Limb (tissue), 2 donors: ENCODE measurements around the gene ENHO.

ENCODE experiments used
- DNase-seq, 2 donors: peaks; one replicate each; pipeline ENCODE4 v3.0.0-alpha.2; 2016; ENCODE audit errors: extremely low spot score in 2 of 2

ENHO gene

DNA sequence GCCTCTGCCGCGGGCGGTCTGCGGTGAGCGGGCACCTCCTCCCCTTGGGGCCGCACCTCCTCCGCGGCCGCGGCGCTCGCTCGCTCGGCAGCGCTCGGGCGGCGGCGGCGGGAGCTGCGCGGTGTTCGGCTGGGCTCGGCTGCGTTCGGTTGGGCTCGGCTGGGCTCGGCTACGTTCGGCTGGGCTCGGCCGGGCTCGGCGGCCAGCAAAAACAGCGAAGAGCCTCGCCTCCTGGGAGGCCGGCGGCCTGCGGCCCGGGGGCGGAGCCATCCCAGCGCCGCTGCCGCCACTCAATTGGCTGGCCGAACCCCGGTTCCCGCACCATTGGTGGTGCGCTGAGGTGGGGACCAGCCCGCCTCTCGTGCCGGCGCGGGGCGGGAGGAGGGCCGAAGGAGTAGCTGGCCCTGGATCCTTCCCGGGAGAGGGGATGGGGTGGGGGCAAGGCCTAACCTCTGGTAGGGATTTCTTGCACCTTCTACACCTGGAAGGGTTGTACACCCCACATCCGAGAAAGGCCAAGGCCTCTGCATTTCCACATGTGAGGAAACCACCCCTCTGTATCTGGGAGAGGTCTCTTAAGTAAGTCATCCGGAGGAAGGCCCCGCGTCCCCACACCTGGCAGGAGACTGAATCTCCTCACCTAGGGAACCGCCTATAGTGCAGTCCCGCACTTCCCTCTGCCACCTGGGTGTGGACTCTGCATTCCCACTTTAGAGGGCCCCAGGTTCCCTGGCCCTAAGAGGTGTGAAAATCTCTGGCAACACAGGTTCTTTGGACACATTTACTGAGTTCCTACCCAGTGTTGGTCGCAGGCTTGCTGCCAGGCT lies at the start of gene ENHO:
Gene ENHO (minus strand): TSS at position 20 of the 827 bp plus-strand sequence. CDS start 1,295 bp downstream, outside the sequence.
- DNase-seq, result peak; percentile 86 to 96

DNA sequence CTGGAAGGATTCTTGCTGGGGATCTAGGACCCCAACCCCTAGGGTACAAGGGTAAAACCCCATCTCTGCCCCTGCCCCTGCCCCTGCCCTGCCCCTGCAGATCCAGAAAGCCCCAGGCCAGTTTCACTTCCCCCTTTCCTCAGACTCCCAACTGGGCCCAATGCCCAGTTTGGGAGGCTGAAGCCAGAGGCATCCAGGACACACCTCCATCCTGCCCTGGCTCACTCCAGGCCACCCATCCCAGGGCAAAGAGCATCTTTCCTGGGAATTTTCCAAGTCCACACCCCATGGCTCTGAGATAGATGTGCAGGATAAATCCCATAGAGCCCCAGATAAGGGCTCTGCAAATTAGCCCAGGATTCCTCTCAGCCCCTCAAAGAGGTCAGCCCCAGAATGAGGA lies 49.3 kb upstream of the ENHO start:
- no peak for DNase-seq

DNA sequence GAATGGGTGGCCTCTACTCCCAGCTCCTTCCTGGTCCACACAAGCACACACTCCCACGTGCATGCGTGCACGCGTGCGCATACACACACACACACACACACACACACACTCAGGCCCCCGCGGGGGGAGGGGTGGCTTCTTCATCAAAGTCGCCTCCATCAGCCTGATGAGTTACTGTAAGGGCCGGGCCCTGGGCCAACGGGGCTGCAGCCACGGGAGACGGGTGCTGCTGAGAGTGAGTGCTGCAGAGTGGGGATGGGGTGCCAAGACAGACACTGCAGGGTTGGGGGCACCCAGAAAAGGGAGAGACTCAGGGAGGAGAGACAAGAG lies 48.7 kb upstream of the ENHO start:
- no peak for DNase-seq

DNA sequence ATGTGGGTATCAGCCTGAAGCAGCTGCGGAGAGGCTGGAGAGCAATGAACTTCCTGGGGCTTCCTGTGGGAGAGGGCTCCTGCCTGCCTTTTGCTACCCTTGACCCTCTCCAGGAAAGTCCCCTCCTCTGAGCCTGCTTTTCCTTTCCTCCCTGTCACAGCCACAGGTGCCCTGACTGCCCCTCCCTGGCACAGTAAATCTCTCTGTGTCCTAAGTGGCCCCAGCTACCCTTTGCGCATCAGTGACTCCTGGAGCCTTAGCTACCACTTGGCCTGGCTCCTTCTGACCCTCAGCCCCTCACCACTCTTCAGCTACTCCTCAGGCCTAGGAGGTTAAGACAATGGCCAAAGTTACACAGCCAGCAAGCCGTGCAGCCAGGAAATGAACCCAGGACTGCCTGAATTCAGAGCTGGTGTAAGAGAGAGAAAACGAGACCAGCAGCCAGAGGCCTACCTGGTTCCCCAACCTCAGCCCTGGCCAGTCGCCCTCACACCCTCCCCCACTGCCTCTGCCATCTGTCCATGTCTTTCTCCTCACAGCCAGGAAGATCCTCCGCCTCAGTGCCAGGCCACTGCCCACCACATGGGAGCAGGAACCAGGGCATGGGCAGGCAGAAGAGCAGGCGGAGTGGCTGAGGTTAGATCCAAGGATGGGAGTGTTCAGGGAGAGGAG lies 48.2 kb upstream of the ENHO start:
- no peak for DNase-seq

DNA sequence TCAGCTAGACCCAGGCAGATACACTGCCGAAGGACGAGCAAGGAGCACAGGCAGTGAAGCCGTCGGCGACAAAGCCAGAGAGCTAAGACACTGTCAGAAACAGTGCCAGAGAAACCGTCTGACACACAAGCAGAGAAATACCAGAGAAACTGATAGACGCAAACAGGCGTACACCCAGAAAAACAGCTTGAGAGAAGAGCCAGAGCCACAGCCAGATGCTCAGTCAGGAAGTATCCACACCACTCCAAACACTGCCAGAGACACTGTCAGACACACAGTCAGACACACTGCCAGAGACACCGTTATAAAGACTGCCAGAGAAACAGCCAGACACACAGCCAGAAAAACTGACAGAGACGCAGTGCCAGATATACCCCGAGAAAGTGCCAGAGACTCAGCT lies 47.6 kb upstream of the ENHO start:
- DNase-seq, result no peak

DNA sequence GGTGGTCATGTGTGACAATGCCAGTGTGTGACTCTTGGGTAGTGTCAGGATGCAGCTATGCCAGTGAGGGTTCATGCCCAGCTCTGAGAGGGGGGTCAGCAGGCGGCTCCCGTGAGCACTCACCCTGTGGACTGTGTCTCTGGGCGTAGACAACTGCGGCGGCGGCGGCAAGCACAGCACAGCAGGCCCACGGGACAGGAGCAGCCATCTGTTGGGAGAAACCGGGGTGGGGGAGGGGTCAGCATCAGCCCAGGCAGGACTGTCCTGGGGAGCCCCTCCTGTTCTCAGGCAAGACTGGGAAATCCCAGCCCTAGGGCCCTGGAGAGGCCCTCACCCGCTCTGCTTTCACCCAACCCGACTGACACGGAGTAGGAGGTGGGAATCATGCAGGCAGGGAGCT lies 46.0 kb upstream of the ENHO start:
- no peak for DNase-seq

DNA sequence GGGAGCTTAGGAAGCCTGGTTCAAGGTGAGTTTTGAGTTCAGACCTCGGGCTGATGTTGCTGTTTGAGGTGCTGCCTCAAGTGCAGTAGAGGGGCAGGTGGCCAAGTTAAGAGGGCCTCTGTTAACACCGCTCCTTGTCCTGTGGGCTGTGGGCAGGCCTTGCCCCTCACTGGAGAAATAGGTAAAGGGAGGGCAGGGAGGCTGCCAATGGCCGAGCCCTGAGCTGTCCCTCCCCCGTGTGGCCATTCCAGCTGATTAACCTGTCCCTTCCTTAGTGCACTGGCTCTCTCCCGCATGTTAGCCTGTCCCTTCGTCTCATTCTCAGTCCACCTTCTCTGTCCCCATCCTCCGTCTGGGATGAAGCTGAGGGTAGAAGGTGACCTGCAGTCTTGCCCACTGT lies 45.3 kb upstream of the ENHO start:
- no peak for DNase-seq

DNA sequence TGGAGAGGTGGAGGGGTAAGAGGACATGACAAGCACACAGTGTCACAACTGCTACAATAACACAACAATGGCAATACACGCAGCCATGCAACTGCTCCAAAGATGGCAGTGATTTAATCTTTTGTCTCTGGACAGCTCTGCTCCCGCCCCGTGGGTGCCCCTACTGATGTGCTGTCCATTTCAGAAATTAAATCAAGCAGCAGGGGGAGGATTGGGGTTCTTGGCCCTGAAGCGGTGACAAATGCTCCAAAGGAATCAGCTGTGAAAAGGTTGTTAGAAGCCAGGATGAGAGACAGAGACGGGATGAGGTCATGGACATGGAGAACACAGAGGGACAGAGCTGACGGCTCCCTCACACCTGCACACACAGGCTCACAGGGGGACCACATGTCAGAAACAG lies 44.2 kb upstream of the ENHO start:
- no peak for DNase-seq

DNA sequence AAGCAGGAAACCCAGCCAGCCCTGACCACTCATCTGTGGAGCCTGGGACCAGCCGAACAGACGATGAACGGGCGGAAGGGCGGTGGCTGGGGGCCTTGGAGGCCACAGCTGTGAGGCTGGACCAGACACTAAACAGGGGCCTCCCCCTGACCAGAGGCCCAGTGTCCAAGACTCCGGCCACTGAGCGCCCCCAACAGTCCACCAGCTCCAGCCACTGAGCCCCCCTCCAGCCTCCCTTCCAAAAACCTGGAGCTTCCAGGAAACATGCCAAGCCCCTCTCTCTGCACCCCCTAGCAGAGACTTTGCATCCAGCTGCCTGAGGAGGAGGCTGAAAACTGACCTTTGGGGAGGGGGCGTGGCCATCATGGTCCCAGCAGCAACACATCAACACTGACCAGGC lies 43.5 kb upstream of the ENHO start:
- no peak for DNase-seq

DNA sequence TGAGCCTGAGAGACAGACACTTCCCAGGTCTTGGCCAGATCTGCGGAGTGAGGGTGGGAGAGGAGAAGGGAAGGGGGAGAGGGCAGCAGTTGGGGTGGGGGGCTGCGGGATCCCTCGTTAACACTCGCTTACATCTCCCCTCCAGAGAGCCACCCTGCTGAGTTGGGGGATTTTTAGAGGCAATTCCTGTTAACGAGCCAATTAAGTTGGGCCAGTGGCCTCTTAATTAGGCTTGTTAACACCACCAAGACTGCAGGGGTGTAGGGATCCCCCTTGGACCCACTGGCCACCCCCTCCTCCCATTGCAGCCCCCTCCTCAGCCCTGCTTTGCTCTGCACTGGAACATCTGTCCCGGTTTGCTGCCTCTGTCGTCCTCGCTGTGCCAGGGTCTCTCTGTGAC lies 43.1 kb upstream of the ENHO start:
- DNase-seq, result no peak

DNA sequence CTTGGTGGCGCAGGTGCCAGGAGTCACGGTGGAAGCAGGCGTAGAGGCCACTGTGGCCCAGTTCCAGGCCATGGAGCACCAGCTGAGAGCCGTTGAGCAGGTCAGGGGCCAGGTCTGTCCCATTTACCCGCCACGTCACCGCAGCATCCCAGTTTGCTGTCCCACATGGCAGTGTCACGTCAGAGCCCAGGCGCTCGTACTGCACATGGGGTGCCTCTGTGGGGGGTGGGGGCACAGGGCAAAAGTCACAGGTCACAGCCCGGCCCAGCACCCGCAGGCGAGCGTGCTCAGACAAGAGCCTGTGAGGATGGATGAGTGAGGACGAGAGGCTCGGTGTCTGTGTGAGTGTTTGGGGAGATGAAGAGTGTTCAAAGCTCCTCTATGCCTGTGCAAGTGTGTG lies 41.8 kb upstream of the ENHO start:
- DNase-seq, result no peak

DNA sequence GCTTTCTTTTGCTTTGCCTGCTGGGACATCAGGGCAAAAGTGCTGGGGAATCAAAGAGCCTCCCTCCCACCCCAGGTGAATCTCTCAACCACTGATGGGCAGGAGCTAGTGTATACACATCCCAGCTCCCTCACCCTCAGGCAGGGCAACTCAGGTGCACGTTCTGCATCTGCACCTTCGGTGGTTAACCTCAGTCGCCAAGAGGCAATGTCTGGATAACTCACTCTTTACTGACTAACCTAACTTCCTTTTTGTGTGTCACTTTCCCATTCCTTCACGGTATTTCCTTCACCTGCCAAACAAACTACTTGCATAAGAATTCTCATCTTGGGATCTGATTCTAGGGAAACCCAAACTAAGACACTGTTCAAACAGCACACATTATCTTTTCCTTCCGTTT lies 40.5 kb upstream of the ENHO start:
- DNase-seq, result no peak

DNA sequence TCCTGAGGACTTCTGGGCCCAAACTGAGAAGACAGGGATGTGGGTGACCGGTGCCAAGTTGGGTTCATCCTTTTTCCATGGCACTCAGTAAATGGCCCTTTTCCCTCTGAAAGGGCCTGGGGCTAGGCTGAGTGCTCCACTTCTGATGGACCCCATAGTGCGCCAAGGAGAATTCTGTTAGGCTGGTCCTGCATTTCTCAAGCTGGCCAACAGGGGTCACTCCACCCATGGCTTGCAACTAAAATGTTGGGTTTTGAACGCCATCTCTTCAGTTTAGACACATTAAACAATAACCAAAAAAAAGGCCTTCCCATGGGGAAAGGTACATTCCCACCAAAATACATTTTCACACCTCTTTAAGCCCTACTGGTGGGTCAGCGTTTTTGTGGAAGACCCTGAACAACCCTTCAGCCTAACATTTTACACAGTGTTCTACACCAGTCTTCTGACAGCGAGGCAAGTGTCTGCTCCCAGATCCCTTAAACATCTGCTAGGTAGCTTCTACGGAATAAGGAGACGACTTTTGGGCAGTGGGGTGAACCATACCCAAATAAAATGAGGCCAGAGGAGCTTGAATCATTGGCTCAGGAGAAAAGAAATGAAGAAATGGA lies 39.5 kb upstream of the ENHO start:
- no peak for DNase-seq

DNA sequence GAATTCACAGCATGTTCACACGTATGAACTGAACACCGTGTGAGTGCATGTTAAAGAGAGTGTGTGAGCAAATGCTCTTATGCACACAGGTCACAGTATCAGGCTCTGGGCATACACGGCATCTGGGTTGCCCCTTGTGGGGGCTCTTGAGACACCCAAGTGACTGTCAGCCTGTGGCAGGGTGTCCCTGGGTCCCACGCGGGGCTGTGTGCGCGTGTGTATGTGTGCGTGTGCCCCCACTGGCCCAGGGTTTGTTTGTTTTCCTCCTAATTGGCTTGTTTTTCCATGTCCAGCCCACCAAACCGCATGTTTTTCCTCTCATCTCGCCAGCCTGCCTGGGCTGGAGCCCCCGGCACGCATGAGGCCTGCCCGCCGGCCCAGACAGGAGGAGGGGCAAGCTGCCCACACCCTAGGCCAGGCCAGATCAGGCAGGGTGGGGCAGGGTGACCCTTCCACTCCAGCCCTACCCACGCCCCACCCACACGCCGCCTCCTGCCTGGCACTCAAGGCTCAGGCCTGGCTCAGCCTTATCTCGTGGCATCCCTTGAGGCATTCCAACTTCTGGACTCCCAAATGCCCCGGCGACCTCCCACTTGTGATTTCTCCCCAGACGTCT lies 37.9 kb upstream of the ENHO start:
- no peak for DNase-seq

DNA sequence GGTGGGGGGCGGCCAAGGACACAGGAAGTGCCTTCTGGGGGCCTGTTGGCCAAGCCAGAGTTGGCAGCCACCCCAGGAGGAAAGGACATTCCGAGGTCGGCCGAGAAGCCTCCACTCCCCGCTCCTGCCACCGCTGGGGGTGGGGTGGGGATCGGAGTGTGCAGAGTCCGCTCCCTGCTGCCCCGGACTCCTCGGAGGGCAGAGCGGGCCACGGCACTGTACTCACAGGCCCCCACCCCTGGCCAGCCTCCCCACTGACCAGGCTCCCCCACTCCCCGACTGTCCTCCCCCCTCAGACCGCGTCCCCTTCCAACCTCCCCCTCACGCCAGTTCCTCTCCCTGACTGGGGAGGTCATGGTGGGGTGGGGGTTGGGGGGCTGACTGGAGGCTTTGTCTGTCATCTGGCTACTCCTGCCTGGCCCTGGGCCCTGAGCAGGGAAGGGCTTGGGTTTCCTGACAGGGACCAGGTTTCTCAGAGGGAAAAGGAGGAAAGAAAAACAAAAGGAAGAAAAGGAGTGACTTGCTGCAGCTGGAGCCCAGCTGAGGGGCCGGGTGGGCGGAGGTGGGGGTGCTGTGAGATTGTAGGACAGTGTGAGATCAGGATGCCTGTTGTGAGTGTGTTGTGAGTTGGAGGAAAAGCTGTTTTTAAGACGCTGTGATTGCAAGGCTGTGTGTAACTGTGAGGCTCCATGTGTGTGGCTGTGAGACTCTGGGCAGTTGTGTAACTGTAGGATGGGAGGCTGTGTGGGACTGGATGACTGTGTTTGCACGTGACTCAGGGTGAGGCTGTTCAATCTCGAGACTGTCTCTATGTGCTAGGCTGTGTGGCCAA lies 37.0 kb upstream of the ENHO start:
- peak in 1 of 2 donors; percentile 35 for DNase-seq

DNA sequence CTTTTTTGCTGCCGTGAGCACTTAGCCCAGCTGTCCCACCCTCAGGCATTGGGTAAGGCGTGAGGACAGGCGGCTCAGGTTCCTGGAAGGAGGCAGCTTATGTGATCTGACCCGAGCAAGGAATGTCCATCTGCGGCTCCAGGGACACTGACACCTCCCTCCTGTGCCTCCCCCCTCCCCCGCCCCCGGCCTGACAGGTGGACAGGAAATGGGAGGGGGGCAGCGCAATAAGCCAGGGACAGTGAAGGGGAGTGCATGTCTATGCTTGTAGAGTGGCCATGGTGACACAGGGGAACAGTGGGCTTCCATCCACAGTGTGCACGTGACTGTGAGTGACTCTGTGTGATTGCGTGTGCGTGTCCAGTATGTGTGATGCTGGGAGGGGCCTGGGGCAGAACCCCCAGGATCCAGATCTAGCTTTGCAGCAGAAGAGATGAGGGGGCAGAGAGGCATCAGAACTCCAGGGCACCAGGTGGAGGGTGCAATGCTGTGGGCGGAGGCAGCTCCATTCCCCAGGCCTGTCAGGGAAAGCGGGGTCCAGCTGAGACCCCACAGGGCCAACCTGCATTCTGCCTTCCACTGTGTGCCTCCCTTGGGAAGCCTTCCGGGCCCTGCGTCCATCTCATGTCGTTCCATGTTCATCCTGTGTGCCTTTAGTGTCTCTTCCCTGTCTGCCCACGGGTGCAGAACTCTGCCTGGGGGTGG lies 36.3 kb upstream of the ENHO start:
- DNase-seq, result peak; percentile 41 to 54

DNA sequence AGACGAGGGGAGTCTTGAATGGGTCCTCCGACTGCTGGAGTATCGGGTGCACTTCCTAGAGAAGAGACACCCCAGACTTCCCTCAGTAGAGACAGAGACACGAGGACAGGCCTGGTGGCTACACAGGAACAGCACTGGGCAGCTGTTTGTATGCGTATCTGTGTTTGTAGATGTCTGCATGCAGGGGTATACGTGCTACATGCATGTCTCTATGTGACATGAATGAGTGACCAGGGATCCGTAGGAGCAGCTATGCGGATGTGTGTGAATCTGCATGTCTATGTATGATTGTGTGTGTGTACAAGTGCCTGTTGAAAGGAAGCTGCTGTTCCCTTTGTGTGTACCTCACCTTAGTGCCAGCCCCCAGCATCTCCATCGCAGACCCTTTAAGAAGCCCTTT lies 35.6 kb upstream of the ENHO start:
- DNase-seq, result peak in 1 of 2 donors; percentile 20

DNA sequence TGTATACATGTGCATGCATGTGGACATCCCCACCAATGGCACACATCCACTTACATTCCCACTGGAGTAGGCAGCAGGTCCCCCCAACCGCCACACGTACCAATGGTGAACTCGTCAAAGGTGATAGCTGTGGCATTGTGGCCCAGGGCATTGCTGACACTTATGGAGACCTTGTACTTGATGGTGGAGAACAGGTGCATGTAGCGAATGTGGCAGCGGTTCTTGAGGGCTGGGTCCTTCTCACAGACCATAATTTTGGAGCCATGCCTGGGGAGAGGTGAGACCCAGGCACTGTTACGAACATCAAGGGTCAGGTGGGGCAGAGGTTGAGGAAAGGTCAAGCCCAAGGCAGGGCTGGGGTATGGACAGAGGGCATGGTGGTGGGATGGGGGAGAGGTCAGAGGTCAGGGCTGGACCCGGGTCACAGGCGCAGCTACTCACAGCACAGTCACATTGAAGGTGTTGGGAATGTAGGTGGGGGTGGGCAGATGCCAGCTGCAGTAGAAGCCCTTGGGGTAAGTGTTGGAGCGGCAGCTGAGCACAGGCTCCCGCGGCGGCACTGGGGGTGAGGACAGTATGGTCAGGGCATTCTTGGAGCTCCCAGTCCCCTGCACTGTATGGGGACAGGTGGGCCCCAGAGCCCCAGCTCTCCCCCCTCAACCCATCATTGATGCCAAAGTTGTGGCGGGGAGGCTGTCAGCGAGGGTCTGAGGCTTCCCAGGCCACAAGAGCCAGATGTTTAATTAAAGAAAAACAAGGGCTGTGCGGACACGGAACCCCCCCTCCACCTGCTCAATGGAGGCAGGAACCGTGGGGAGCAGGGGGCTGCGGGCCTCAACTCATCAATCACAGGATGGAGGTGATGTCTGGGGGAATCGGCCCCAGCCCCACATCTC lies 34.9 kb upstream of the ENHO start:
- DNase-seq, result peak in 1 of 2 donors; percentile 34

DNA sequence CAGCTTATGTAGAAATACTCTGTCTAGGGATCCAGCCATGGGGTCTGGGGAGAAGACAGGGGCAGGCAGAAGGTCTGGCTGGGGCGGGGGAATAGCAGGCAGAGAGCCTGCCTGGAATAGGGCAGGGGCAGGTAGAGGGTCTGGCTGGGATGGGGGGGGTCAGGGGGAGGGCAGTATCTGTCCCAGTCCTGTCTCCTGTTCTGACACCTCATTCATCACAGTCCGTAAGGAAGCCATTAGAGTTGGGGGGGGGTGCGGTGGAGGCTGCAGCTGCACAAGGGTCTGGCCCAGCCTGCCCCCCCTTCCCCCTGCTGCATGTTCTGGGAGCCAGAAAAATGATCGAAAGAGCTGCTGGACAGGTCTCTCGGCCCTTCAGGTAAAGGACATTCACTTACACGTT lies 34.2 kb upstream of the ENHO start:
- DNase-seq, result peak in 1 of 2 donors; percentile 21
